Fibroblast of skin of back (primary cell): ENCODE data around the gene KIF21B.

Experiments
- DNase-seq: peaks from one replicate; pipeline ENCODE4 v3.0.0-alpha.2; 2013

KIF21B gene

GRCh38 chr1:200990114-200990513 lies 33.4 kb downstream of the KIF21B start:
- no peak for DNase-seq

- no peak for DNase-seq
Observed at GRCh38 chr1:200989337-200989736, 34.2 kb downstream of the KIF21B start.

GRCh38 chr1:200988693-200989092 lies 34.8 kb downstream of the KIF21B start:
- no peak for DNase-seq

- no peak for DNase-seq
Observed at GRCh38 chr1:200985481-200985880, 38.0 kb downstream of the KIF21B start.

GRCh38 chr1:200983035-200983561 lies 40.4 kb downstream of the KIF21B start:
- DNase-seq = no peak

GRCh38 chr1:200982071-200982945 lies 41.2 kb downstream of the KIF21B start:
- no peak for DNase-seq

- no peak for DNase-seq
Observed at GRCh38 chr1:200981278-200981677, 42.2 kb downstream of the KIF21B start.

GRCh38 chr1:200980873-200981272 lies 42.6 kb downstream of the KIF21B start:
- no peak for DNase-seq

GRCh38 chr1:200980452-200980772 lies 43.1 kb downstream of the KIF21B start:
- no peak for DNase-seq

- DNase-seq = peak; percentile 25
Observed at GRCh38 chr1:200979574-200980451, 43.7 kb downstream of the KIF21B start.

- DNase-seq = no peak
Observed at GRCh38 chr1:200977071-200977754, 46.3 kb downstream of the KIF21B start.

- DNase-seq = no peak
Observed at GRCh38 chr1:200976634-200977033, 46.9 kb downstream of the KIF21B start.

- no peak for DNase-seq
Observed at GRCh38 chr1:200975458-200975857, 48.1 kb downstream of the KIF21B start.

GRCh38 chr1:200974711-200975110 lies 48.8 kb downstream of the KIF21B start:
- DNase-seq = no peak

GRCh38 chr1:200973937-200974657 lies 49.4 kb downstream of the KIF21B start:
- no peak for DNase-seq

GRCh38 chr1:200972985-200973742 lies 50.4 kb downstream of the KIF21B start:
- no peak for DNase-seq

- peak; percentile 56 for DNase-seq
Observed at GRCh38 chr1:200971955-200972711, 51.4 kb downstream of the KIF21B start.

- DNase-seq = no peak
Observed at GRCh38 chr1:200971428-200971903, 52.0 kb downstream of the KIF21B start.

- no peak for DNase-seq
Observed at GRCh38 chr1:200970771-200971427, 52.6 kb downstream of the KIF21B start.
